WI38 (cell line): Measurements from ENCODE around the gene HEPACAM2.

ENCODE experiments used
- H3K4me3 ChIP-seq: 2 replicates; pipeline ENCODE4 v1.5.1; 2011; ENCODE audit warnings: low read depth, mild to moderate bottlenecking, control low read depth, low read length
- CTCF ChIP-seq: IDR thresholded peaks from 2 replicates; pipeline ENCODE4 v1.5.1; 2012; ENCODE audit warnings: low read depth, mild to moderate bottlenecking, control low read depth, low read length

HEPACAM2 gene

GRCh38 chr7:93178213-93178612 lies 48.1 kb downstream of the HEPACAM2 start:
- TF ChIP-seq CTCF, result no peak
- H3K4me3 ChIP-seq, result no peak overlapping the region

- H3K4me3 ChIP-seq, result no peak overlapping the region
- TF ChIP-seq CTCF, result no peak
Observed at GRCh38 chr7:93176992-93177580, 49.2 kb downstream of the HEPACAM2 start.

GRCh38 chr7:93175219-93175618 lies 51.0 kb downstream of the HEPACAM2 start:
- no peak overlapping the region for H3K4me3 ChIP-seq
- TF ChIP-seq CTCF, result no peak

- TF ChIP-seq CTCF, result no peak
- no peak overlapping the region for H3K4me3 ChIP-seq
Observed at GRCh38 chr7:93172683-93173082, 53.6 kb downstream of the HEPACAM2 start.

- no peak for TF ChIP-seq CTCF
- H3K4me3 ChIP-seq, result no peak overlapping the region
Observed at GRCh38 chr7:93171606-93172226, 54.6 kb downstream of the HEPACAM2 start.

GRCh38 chr7:93165447-93165846 lies 60.8 kb downstream of the HEPACAM2 start:
- TF ChIP-seq CTCF, result no peak
- H3K4me3 ChIP-seq, result no peak overlapping the region

- no peak for TF ChIP-seq CTCF
- no peak overlapping the region for H3K4me3 ChIP-seq
Observed at GRCh38 chr7:93164766-93165165, 61.5 kb downstream of the HEPACAM2 start.
